DOHH2 (cell line): ENCODE measurements around the gene NLRP13.
A peak's percentile ranks its signal among the peaks of the same experiment; 100 is the strongest.

Experiments used
- H3F3A ChIP-seq: fragments of 200-600 bp; sonication (generic), shearing (Covaris generic); 2 replicates; pipeline ENCODE4 v1.6.0; 2016; ENCODE audit warnings: antibody characterized with exemption, mild to moderate bottlenecking; ENCODE audit not compliant: control insufficient read depth, insufficient read depth
- H3K27ac ChIP-seq: fragments of 200-600 bp; sonication (generic); 2 replicates; pipeline ENCODE4 v1.5.1; 2014; ENCODE audit warnings: low read depth, mild to moderate bottlenecking, low read length, moderate library complexity
- H3K27me3 ChIP-seq: fragments of 200-600 bp; sonication (generic); 2 replicates; pipeline ENCODE4 v1.6.1; 2014; ENCODE audit warnings: mild to moderate bottlenecking, low read length, mixed read lengths; ENCODE audit not compliant: control insufficient read depth
- H3K36me3 ChIP-seq: fragments of 200-600 bp; sonication (generic); 2 replicates; pipeline ENCODE4 v1.6.1; 2014; ENCODE audit warnings: mild to moderate bottlenecking, low read length, moderate library complexity, mixed read lengths; ENCODE audit not compliant: control insufficient read depth
- H3K4me1 ChIP-seq: fragments of 200-600 bp; sonication (generic); 2 replicates; pipeline ENCODE4 v1.6.1; 2014; ENCODE audit warnings: mild to moderate bottlenecking, low read length, mixed read lengths; ENCODE audit not compliant: control insufficient read depth
- H3K4me2 ChIP-seq: fragments of 200-600 bp; sonication (generic); 2 replicates; pipeline ENCODE4 v1.6.0; 2014; ENCODE audit warnings: mild to moderate bottlenecking, low read length, moderate library complexity
- H3K4me3 ChIP-seq: fragments of 200-600 bp; sonication (generic); 2 replicates; pipeline ENCODE4 v1.5.1; 2014; ENCODE audit warnings: mild to moderate bottlenecking, low read length, mixed read lengths
- H3K79me2 ChIP-seq: fragments of 200-600 bp; sonication (generic); 2 replicates; pipeline ENCODE4 v1.6.1; 2014; ENCODE audit warnings: mild to moderate bottlenecking, low read length, mixed read lengths; ENCODE audit not compliant: control insufficient read depth
- H3K9me2 ChIP-seq: fragments of 200-600 bp; sonication (generic); replicated peaks from 2 replicates; pipeline ENCODE4 v1.6.1; 2014; ENCODE audit warnings: mild to moderate bottlenecking, low read length, mixed read lengths; ENCODE audit not compliant: control insufficient read depth
- H3K9me3 ChIP-seq: fragments of 200-600 bp; sonication (generic); 2 replicates; pipeline ENCODE4 v1.6.1; 2014; ENCODE audit warnings: antibody characterized with exemption, low read length, mixed read lengths; ENCODE audit not compliant: control insufficient read depth, insufficient read depth
- H4K20me1 ChIP-seq: fragments of 200-600 bp; sonication (generic); 2 replicates; pipeline ENCODE4 v1.6.0; 2014; ENCODE audit warnings: low read depth, mild to moderate bottlenecking, antibody characterized with exemption, low read length, moderate library complexity; ENCODE audit not compliant: control insufficient read depth, insufficient read depth
- CTCF ChIP-seq: fragments of 200-600 bp; sonication (generic); IDR thresholded peaks from one replicate; pipeline ENCODE4 v1.5.1; 2014; ENCODE audit warnings: antibody characterized with exemption, mild to moderate bottlenecking, low read depth, low read length; ENCODE audit not compliant: poor library complexity, severe bottlenecking
- EZH2phosphoT487 ChIP-seq: fragments of 200-600 bp; sonication (generic); IDR thresholded peaks from 2 replicates; pipeline ENCODE4 v1.6.1; 2017; ENCODE audit warnings: borderline replicate concordance, mild to moderate bottlenecking, antibody characterized with exemption, low read length, moderate library complexity, mixed read lengths

The NLRP13 gene

GRCh38 chr19:55866521-55866920 lies 65.6 kb downstream of the NLRP13 start:
- H3K27ac ChIP-seq = no peak overlapping the region
- H3K4me1 ChIP-seq = peaks cover 9% of the 10 kb centered on the region
- no peaks in the 10 kb centered on the region for H4K20me1 ChIP-seq
- peaks cover 22% of the 10 kb centered on the region for H3K79me2 ChIP-seq
- no peak overlapping the region for H3K4me3 ChIP-seq
- TF ChIP-seq EZH2phosphoT487 = no peak
- no peak for TF ChIP-seq CTCF
- H3K9me3 ChIP-seq = peaks cover 2% of the 10 kb centered on the region; the same call in 1 of the 2 replicates
- H3F3A ChIP-seq = no peaks in the 10 kb centered on the region
- H3K27me3 ChIP-seq = no peaks in the 10 kb centered on the region; the same call in 1 of the 2 replicates
- H3K4me2 ChIP-seq = no peak overlapping the region
- peaks cover 28% of the 10 kb centered on the region for H3K36me3 ChIP-seq
- H3K9me2 ChIP-seq = no peaks in the 10 kb centered on the region

GRCh38 chr19:55858969-55859368 lies 73.2 kb downstream of the NLRP13 start:
- no peaks in the 10 kb centered on the region for H4K20me1 ChIP-seq
- H3K9me3 ChIP-seq = 0 out of 2 replicates have a peak, but pooled peaks cover 3% of the 10 kb centered on the region
- H3K9me2 ChIP-seq = no peaks in the 10 kb centered on the region
- H3K4me3 ChIP-seq = peak overlapping the region; percentile 80
- peak overlapping the region; percentile 87 for H3K4me2 ChIP-seq
- peaks cover 31% of the 10 kb centered on the region for H3K36me3 ChIP-seq
- peaks cover 53% of the 10 kb centered on the region for H3K79me2 ChIP-seq
- peaks cover 12% of the 10 kb centered on the region for H3K27me3 ChIP-seq
- H3K4me1 ChIP-seq = peaks cover 72% of the 10 kb centered on the region
- H3K27ac ChIP-seq = peak overlapping the region; percentile 85
- peaks cover 17% of the 10 kb centered on the region for H3F3A ChIP-seq
- TF ChIP-seq EZH2phosphoT487 (no peak), CTCF (no peak)

GRCh38 chr19:55858401-55858800 lies 73.7 kb downstream of the NLRP13 start:
- Histone ChIP-seq H3K9me3 (0 out of 2 replicates have a peak, but pooled peaks cover 3% of the 10 kb centered on the region), H3K27me3 (peaks cover 12% of the 10 kb centered on the region), H3K79me2 (peaks cover 51% of the 10 kb centered on the region), H3K36me3 (peaks cover 27% of the 10 kb centered on the region), H3K4me3 (peak overlapping the region; percentile 80), H3K4me1 (peaks cover 77% of the 10 kb centered on the region), H3K9me2 (no peaks in the 10 kb centered on the region), H3K4me2 (peak overlapping the region; percentile 87), H4K20me1 (no peaks in the 10 kb centered on the region), H3K27ac (peak overlapping the region; percentile 85), H3F3A (peaks cover 22% of the 10 kb centered on the region)
- no peak for TF ChIP-seq EZH2phosphoT487
- TF ChIP-seq CTCF = no peak
